RPMI7951 (cell line): ENCODE measurements around the gene MPEG1. TPM values are rescaled to one million over a fixed set of nuclear protein-coding genes. Genes with fewer than 3 reads are reported as not detected.

Source experiments
- DNase-seq: peaks from one replicate; pipeline ENCODE4 v3.0.0-alpha.2; 2012; ENCODE audit warnings: low read depth
- total RNA-seq: library from RNA; depleted of rRNA; stranded (reverse); fragments of >200 nt; shearing (Covaris generic); gene quantifications from 2 replicates; pipeline ENCODE4 v1.2.3, GENCODE V29; 2014; rRNA removed

MPEG1 gene
- total RNA-seq, 1 experiment from 2014 or later, result not detected

GRCh38 chr11:59164028-59164427, 48.7 kb downstream of the MPEG1 start:
- DNase-seq, result no peak

Other genes starting within 250 kb of the MPEG1 start
- not detected in 2 replicates for gene GLYATL1B, start 126.6 kb downstream of the MPEG1 start, total RNA-seq
- gene FAM111B, start 105.7 kb downstream of the MPEG1 start, total RNA-seq, result 21.1 and 34.0 TPM in 2 replicates
- 118 and 127 TPM in 2 replicates for gene FAM111A, start 70.1 kb downstream of the MPEG1 start, total RNA-seq
- 0.48 and 0.49 TPM in 2 replicates for gene DTX4, start 40.8 kb downstream of the MPEG1 start, total RNA-seq
- gene OR5AN1, start 146.0 kb upstream of the MPEG1 start, total RNA-seq, result not detected in 2 replicates
- not detected in 2 replicates for gene OR5A2, start 213.5 kb upstream of the MPEG1 start, total RNA-seq
- not detected in 2 replicates for gene OR5A1, start 223.5 kb upstream of the MPEG1 start, total RNA-seq
- gene OR4D6, start 244.0 kb upstream of the MPEG1 start, total RNA-seq, result not detected in 2 replicates